ENCODE results near the gene MYT1.

The MYT1 gene

GRCh38 chr20:64155258-64156135 lies 8.8 kb upstream of the MYT1 start:
- no peak for DNase-seq

GRCh38 chr20:64156136-64156885 lies 7.9 kb upstream of the MYT1 start:
- DNase-seq = no peak

GRCh38 chr20:64156886-64157875 lies 7.1 kb upstream of the MYT1 start:
- no peak for DNase-seq

GRCh38 chr20:64157878-64158277 lies 6.4 kb upstream of the MYT1 start:
- DNase-seq = no peak

- no peak for DNase-seq
Measured at GRCh38 chr20:64158346-64159285, 5.6 kb upstream of the MYT1 start.

- DNase-seq = no peak
Measured at GRCh38 chr20:64159286-64159680, 5.0 kb upstream of the MYT1 start.

- no peak for DNase-seq
Measured at GRCh38 chr20:64159711-64160110, 4.5 kb upstream of the MYT1 start.

GRCh38 chr20:64160118-64160517 lies 4.1 kb upstream of the MYT1 start:
- DNase-seq = no peak

- no peak for DNase-seq
Measured at GRCh38 chr20:64160526-64161355, 3.5 kb upstream of the MYT1 start.

GRCh38 chr20:64161356-64162238 lies 2.7 kb upstream of the MYT1 start:
- DNase-seq = no peak

- no peak for DNase-seq
Measured at GRCh38 chr20:64162239-64162910, 1.9 kb upstream of the MYT1 start.

GRCh38 chr20:64163776-64164122 lies 503 bp upstream of the MYT1 start:
- no peak for DNase-seq

GRCh38 chr20:64165866-64166600 lies 1.8 kb downstream of the MYT1 start:
- no peak for DNase-seq

GRCh38 chr20:64166721-64167615 lies 2.7 kb downstream of the MYT1 start:
- no peak for DNase-seq

- no peak for DNase-seq
Measured at GRCh38 chr20:64167676-64168075, 3.4 kb downstream of the MYT1 start.

GRCh38 chr20:64168381-64169090 lies 4.3 kb downstream of the MYT1 start:
- DNase-seq = no peak

GRCh38 chr20:64169091-64169560 lies 4.9 kb downstream of the MYT1 start:
- no peak for DNase-seq
